Fibroblast of skin of left biceps (primary cell): ENCODE results near the gene TAOK2.

Experiments
- DNase-seq, 2 experiments: peaks; one replicate each; pipeline ENCODE4 v3.0.0-alpha.2; 2013; ENCODE audit warnings: low read depth in 2 of 2

The TAOK2 gene

GRCh38 chr16:29987371-29988085 is 13.9 kb downstream of the TAOK2 start:
- no peak for DNase-seq

GRCh38 chr16:29988346-29989075 is 14.8 kb downstream of the TAOK2 start:
- DNase-seq: no peak

- DNase-seq: no peak
Observed at GRCh38 chr16:29989111-29989858, 15.6 kb downstream of the TAOK2 start.

- no peak for DNase-seq
Observed at GRCh38 chr16:29990034-29990433, 16.4 kb downstream of the TAOK2 start.

- DNase-seq: no peak
Observed at GRCh38 chr16:29990883-29991570, 17.4 kb downstream of the TAOK2 start.

- DNase-seq: no peak
Observed at GRCh38 chr16:29991571-29991904, 17.9 kb downstream of the TAOK2 start.

- no peak for DNase-seq
Observed at GRCh38 chr16:29992344-29992967, 18.8 kb downstream of the TAOK2 start.

GRCh38 chr16:29993191-29993902 is 19.7 kb downstream of the TAOK2 start:
- no peak for DNase-seq

- DNase-seq: no peak
Observed at GRCh38 chr16:29993903-29994599, 20.4 kb downstream of the TAOK2 start.

- no peak for DNase-seq
Observed at GRCh38 chr16:29994600-29995323, 21.1 kb downstream of the TAOK2 start.

- peak; percentile 45 to 53 for DNase-seq
Observed at GRCh38 chr16:29995324-29995910, 21.7 kb downstream of the TAOK2 start, which contains the start of gene HIRIP3. Gene HIRIP3 (minus strand): TSS chr16:29995617. CDS start chr16:29995605, 12 bp downstream.

GRCh38 chr16:29995911-29996765 is 22.5 kb downstream of the TAOK2 start, which contains the start of gene INO80E:
Gene INO80E (plus strand): TSS chr16:29996241. CDS start chr16:29996311, 70 bp downstream.
- peak; percentile 79 to 84 for DNase-seq

GRCh38 chr16:29996766-29997250 is 23.1 kb downstream of the TAOK2 start:
- no peak for DNase-seq

- no peak for DNase-seq
Observed at GRCh38 chr16:29999605-30000004, 25.9 kb downstream of the TAOK2 start.

- no peak for DNase-seq
Observed at GRCh38 chr16:30000735-30001631, 27.3 kb downstream of the TAOK2 start.

GRCh38 chr16:30002614-30003346 is 29.1 kb downstream of the TAOK2 start:
- DNase-seq: no peak
